RWPE2 (cell line): ENCODE data around the gene KRTAP10-3.

Source experiments
- ATAC-seq: fragments of 200-7000 bp; cut with Tn5 transposase; 3 replicates; pipeline ENCODE4 v1.9.1; 2021; ENCODE audit warnings: low read depth
- DNase-seq: peaks from one replicate; pipeline ENCODE4 v3.0.0-alpha.2; 2020; ENCODE audit warnings: low spot score
- H3K27ac ChIP-seq: fragments of 450-650 bp; 2 replicates; pipeline ENCODE4 v1.5.1; 2017; ENCODE audit warnings: mild to moderate bottlenecking; ENCODE audit not compliant: poor library complexity, severe bottlenecking
- H3K27me3 ChIP-seq: fragments of 250-450 bp; sonication (Bioruptor Pico); 2 replicates; pipeline ENCODE4 v1.5.1; 2021; ENCODE audit warnings: mild to moderate bottlenecking, moderate library complexity; ENCODE audit not compliant: insufficient read depth, poor library complexity, severe bottlenecking
- H3K36me3 ChIP-seq: fragments of 250-450 bp; sonication (Bioruptor Pico); 2 replicates; pipeline ENCODE4 v1.5.1; 2020; ENCODE audit warnings: low read depth, mild to moderate bottlenecking, moderate library complexity
- H3K4me1 ChIP-seq: fragments of 250-450 bp; sonication (Bioruptor Pico); 2 replicates; pipeline ENCODE4 v1.5.1; 2021; ENCODE audit warnings: mild to moderate bottlenecking, moderate library complexity; ENCODE audit not compliant: insufficient read depth, poor library complexity, severe bottlenecking
- H3K4me3 ChIP-seq: fragments of 250-450 bp; sonication (Bioruptor Pico); 2 replicates; pipeline ENCODE4 v1.5.1; 2021; ENCODE audit warnings: mild to moderate bottlenecking, moderate library complexity; ENCODE audit not compliant: severe bottlenecking
- H3K9me3 ChIP-seq: fragments of 250-450 bp; sonication (Bioruptor Pico); 2 replicates; pipeline ENCODE4 v1.5.1; 2021; ENCODE audit warnings: mild to moderate bottlenecking, moderate library complexity; ENCODE audit not compliant: severe bottlenecking
- CTCF ChIP-seq: fragments of 450-650 bp; IDR thresholded peaks from one replicate; pipeline ENCODE4 v1.5.1; 2017; ENCODE audit warnings: mild to moderate bottlenecking, moderate library complexity; ENCODE audit not compliant: poor library complexity, severe bottlenecking

Gene KRTAP10-3

DNA sequence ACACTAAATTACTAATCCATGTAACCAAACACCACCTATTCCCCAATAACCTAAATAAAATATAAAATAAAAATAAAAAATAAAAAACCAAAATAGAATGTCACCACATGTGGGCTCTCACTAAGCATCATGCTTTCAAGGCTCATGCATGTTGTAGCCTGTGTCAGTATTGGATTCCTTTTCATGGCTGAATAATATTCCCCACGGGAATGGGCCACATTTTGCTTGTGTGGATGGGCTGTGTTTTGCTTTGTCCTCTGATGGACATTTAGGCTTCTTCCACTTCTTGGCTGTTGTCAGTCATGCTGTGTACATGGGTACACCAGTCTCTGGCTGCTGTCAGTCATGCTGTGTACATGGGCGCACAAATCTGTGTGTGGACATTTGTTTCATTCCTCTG is 30.5 kb upstream of the KRTAP10-3 start:
- no peak for ATAC-seq
- TF ChIP-seq CTCF = no peak

DNA sequence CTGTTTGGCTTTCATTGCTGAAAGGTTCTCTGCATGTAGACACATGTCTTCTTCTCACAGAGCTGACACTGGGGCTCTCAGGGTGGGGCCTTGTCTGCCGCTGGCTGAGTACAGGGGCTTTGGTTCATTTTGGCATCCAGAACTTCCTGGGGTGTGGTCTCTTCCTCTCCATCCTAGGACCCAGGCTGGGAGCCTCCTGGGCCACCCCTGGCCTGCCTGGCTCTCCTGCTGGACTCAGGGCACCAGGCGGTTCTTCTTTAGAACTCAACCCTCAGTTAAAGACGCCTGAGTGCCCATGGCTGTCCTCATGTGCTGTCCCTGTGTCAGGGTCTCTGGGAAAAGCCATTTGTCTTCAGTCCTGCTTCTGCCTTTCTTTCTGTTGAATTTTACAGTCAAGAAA is 27.3 kb upstream of the KRTAP10-3 start:
- H3K4me3 ChIP-seq = no peak overlapping the region
- no peak for TF ChIP-seq CTCF
- H3K27me3 ChIP-seq = peaks cover 11% of the 10 kb centered on the region
- ATAC-seq (no peak), DNase-seq (no peak)
- no peak overlapping the region for H3K27ac ChIP-seq
- H3K4me1 ChIP-seq = no peaks in the 10 kb centered on the region
- no peaks in the 10 kb centered on the region for H3K36me3 ChIP-seq
- H3K9me3 ChIP-seq = peaks cover 9% of the 10 kb centered on the region

More for the DNA sequence above, 30.5 kb upstream of the KRTAP10-3 start:
- H3K36me3 ChIP-seq = no peaks in the 10 kb centered on the region
- no peaks in the 10 kb centered on the region for H3K9me3 ChIP-seq
- H3K4me3 ChIP-seq = no peak overlapping the region
- H3K27ac ChIP-seq = no peak overlapping the region
- H3K27me3 ChIP-seq = peaks cover 11% of the 10 kb centered on the region
- no peak for DNase-seq
- no peaks in the 10 kb centered on the region for H3K4me1 ChIP-seq

- H3K36me3 ChIP-seq = no peaks in the 10 kb centered on the region
- peaks cover 10% of the 10 kb centered on the region for H3K9me3 ChIP-seq
- DNase-seq (no peak), ATAC-seq (no peak)
- no peak overlapping the region for H3K27ac ChIP-seq
- TF ChIP-seq CTCF = no peak
- peaks cover 11% of the 10 kb centered on the region for H3K27me3 ChIP-seq
- no peak overlapping the region for H3K4me3 ChIP-seq
- no peaks in the 10 kb centered on the region for H3K4me1 ChIP-seq
Observed at GRCh38 chr21:44583800-44584147, 25.2 kb upstream of the KRTAP10-3 start.

DNA sequence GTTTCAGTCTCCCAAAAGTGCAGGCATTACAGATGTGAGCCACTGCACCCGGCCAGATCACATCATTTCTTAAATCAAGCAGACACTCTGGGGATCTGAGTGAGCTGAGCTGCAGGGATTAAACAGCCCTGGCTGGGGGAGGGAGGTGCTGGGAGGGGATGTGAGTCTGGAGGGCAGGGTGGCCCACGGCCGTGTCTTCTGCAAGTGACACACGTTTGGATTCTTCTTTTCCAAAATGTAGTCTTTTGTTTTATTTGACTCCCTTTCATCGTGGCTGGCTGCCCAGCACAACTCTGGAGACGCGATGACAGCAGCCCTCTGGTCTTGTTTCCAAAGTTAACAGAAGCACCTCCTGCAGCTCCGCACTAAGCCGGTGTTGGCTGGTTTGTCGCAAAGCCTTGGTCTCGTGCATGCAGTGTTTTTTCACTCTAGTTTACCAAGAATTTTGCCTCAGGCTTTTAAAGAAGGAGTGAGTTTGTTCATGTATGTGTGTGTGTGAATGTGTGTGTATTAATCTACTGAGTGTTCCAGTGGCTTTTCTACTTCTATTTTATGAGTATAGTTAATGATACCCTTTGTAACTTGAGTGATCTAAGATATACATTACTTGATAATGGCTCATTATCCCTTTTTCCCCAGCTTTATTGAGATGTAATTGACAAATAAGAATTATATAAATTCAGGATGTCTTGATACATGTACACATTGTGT is 24.6 kb upstream of the KRTAP10-3 start:
- Histone ChIP-seq H3K4me1 (no peaks in the 10 kb centered on the region), H3K9me3 (peaks cover 10% of the 10 kb centered on the region), H3K27me3 (peaks cover 11% of the 10 kb centered on the region), H3K4me3 (no peak overlapping the region), H3K27ac (no peak overlapping the region), H3K36me3 (no peaks in the 10 kb centered on the region)
- ATAC-seq = no peak
- TF ChIP-seq CTCF = no peak
- DNase-seq = no peak

- no peak for TF ChIP-seq CTCF
- H3K4me1 ChIP-seq = no peaks in the 10 kb centered on the region
- peaks cover 11% of the 10 kb centered on the region for H3K27me3 ChIP-seq
- peaks cover 10% of the 10 kb centered on the region for H3K9me3 ChIP-seq
- H3K27ac ChIP-seq = no peak overlapping the region
- ATAC-seq = no peak
- no peaks in the 10 kb centered on the region for H3K36me3 ChIP-seq
- no peak overlapping the region for H3K4me3 ChIP-seq
- no peak for DNase-seq
Observed at GRCh38 chr21:44582055-44582454, 23.5 kb upstream of the KRTAP10-3 start.
